ENCODE data around the gene ITGA2B. TPM values are rescaled to one million over a fixed set of nuclear protein-coding genes. Genes with fewer than 3 reads are reported as not detected.
"Not testable (repeated sequence)": the region's sequence is repeated elsewhere in the genome, so short reads cannot be mapped to it uniquely, and the experiment has no call there.

ITGA2B gene
- total RNA-seq, 1 experiment from 2014 or later = 0.67 TPM

DNA sequence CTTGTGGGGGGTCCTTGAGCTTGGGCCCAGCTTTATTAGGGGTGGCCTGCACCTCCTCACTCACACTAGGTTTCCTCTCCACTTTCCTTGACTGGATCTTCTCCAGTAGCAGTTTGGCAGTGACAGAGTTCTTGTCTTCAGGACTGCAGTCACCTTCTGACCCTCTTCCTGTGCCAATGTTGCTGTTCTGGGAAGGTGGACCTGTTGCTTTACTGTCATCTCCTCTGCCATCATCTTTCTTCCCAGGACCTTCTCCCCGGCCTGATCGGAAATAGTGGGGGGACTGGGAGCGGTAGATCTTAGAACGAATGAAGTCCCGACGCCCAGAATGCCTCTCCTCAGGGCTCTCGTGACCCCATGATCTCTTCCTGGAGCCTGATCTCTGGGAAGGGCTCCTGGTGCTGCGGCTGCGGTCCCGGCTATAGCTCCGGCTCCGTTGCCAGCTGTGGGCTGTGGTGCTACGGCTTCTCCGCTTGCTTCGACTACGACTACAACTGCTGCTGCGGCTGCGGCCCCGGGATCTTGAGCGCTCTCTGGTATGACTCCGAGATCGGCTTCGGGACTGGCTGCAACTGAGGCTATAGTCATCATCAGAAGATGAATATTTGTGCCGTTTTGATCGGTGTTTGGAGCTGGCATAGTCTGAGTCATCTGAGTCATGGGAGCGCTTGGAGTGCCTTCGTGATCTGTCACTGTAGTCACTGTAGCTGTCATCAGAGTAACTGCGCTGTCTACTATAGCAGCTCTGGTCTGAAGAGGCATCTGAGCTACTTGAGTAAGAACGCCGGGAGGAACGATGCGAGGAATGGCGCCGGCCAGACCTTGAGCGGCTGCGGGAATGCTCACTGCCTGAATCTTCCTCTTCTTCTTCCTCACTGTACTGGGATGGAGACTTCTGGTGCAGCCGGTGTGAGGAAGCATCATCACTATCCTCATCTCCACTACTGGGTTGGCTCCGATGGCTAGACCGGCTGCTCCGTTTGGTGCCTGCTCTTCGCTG lies 9.5 kb upstream of the ITGA2B start:
- H3K27me3 ChIP-seq = no peaks in the 10 kb centered on the region
- no peaks in the 10 kb centered on the region for H3K4me1 ChIP-seq
- no peak overlapping the region for H3K4me3 ChIP-seq
- H3K36me3 ChIP-seq = peaks cover 55% of the 10 kb centered on the region
- H3K27ac ChIP-seq = no peak overlapping the region
- H3K9me3 ChIP-seq (replicated peaks) = no peaks in the 10 kb centered on the region
- DNase-seq = no peak

DNA sequence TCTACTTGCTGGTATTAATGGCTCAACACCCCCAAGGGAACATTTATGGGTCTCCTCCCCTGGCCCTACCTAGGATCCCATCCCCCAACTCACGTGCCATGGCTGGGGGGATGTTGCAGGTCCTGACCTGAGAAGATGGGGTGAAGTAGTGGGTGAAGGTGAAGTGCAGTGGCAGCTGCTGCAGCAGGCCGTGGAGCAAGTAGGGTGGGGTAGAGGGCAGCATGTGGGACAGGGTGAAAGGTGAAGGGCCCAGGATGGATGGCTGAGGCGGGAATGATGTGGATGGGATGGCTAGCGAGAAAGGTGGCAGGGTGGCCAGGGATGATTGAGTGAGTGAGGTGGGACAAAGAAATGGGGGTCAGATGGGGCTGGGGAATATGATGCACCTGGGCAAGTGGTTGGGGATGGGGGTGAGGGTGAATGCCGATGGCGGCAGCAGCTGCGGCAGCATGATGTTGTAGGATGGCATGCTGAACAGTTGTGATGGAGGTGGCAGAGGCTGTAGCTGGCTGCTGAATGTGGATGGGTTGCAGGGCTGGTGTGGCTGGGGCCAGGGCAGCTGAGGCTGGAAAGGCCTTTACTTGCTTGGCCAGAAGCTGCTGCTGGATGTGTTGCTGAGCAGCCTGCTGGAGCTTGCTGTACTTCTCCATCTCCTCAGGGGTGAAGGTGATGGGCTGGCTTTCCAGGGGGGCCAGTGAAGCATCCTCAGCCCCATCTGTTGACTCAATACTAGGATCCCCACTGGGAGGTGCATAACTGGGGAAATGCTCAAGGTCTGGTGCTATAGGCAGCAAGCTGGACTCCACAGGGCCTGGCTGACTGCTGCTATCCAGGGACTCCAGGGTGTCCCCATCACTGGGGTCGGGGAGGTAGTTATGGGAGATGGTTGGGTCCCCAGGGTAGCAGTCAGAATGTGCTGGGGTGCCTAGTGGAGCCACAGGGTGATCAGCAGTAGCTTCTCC lies 8.3 kb upstream of the ITGA2B start:
- no peak for DNase-seq
- Histone ChIP-seq H3K4me3 (no peak overlapping the region), H3K27ac (no peak overlapping the region), H3K9me3 (replicated peaks) (no peaks in the 10 kb centered on the region), H3K4me1 (no peaks in the 10 kb centered on the region), H3K27me3 (no peaks in the 10 kb centered on the region), H3K36me3 (peaks cover 43% of the 10 kb centered on the region)

GRCh38 chr17:44396946-44397345 lies 7.5 kb upstream of the ITGA2B start:
- Histone ChIP-seq H3K4me3 (no peak overlapping the region), H3K36me3 (peaks cover 38% of the 10 kb centered on the region)
- DNase-seq = no peak

DNA sequence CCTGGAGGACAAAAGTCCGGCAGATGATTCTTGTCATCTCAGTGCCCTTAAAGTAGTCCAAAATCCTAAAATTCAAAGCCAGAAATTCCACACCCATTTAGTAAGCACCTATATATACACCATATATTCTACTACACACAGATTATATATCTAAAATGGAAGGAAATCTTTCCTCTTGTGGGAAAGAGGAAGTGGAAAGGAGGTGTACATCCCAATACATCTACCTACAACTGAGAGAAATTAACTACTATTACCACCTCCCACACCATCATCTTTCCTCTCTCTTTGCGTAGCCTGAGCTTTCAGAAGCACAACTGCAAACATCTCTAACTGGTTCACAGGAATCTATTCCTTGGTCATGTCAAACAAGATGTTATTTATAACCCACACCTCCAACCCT lies 5.4 kb upstream of the ITGA2B start:
- H3K4me1 ChIP-seq = no peaks in the 10 kb centered on the region
- H3K9me3 ChIP-seq (replicated peaks) = no peaks in the 10 kb centered on the region
- H3K27me3 ChIP-seq = no peaks in the 10 kb centered on the region
- peaks cover 18% of the 10 kb centered on the region for H3K36me3 ChIP-seq
- no peak overlapping the region for H3K27ac ChIP-seq
- H3K4me3 ChIP-seq = no peak overlapping the region
- DNase-seq = no peak

More at GRCh38 chr17:44396946-44397345, 7.5 kb upstream of the ITGA2B start:
- no peaks in the 10 kb centered on the region for H3K27me3 ChIP-seq
- no peaks in the 10 kb centered on the region for H3K9me3 ChIP-seq (replicated peaks)
- no peak overlapping the region for H3K27ac ChIP-seq
- no peaks in the 10 kb centered on the region for H3K4me1 ChIP-seq

DNA sequence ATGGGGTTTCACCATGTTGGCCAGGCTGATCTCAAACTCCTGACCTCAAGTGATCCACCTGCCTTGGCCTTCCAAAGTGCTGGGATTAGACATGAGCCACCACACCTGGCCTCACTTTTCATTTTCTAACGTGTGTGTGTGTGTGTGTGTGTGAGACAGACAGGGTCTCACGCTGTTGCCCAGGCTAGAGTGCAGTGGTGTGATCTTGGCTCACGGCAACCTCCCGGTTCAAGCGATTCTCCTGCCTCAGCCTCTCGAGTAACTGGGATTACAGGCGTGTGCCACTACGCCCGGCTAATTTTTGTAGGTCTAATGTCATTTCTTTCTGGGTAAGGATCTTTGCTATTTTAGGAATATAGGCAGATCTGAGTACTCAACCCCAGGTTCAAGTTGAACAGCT lies 4.7 kb upstream of the ITGA2B start:
- not testable (repeated sequence) for H3K4me1 ChIP-seq; H3K27me3 ChIP-seq; DNase-seq; H3K9me3 ChIP-seq (replicated peaks); H3K4me3 ChIP-seq; H3K27ac ChIP-seq
- peaks cover 11% of the 10 kb centered on the region for H3K36me3 ChIP-seq

DNA sequence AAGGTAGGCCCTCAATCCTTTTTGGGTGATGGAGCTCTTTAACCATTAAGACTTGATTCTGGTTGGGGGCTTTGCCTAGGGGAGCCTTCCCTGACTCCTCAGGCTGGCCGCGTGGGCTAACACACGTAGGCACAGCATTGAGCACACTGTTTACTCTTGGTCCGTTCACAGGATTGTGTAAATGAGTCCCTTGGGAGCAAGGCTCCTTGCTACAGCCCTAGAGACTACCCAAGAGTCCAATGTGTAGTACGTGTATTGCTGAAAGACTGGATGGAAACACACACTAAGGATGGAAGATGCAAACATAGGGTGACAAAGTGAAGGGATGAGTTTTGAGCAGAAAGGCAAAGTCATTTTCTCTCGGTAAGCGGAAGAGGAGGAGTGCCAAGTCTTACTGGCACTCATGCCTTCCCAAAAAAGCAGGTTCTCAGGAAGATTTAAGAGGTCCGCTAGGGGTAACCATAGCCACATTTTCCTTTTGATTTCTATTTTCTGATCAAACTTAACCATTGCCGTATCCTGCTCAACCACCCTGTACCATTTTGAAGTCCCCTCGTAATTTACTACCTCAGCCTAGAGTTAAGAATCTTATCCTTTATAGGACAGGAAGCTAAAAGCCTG lies 911 bp upstream of the ITGA2B start:
- Histone ChIP-seq H3K36me3 (no peaks in the 10 kb centered on the region), H3K27ac (no peak overlapping the region)

DNA sequence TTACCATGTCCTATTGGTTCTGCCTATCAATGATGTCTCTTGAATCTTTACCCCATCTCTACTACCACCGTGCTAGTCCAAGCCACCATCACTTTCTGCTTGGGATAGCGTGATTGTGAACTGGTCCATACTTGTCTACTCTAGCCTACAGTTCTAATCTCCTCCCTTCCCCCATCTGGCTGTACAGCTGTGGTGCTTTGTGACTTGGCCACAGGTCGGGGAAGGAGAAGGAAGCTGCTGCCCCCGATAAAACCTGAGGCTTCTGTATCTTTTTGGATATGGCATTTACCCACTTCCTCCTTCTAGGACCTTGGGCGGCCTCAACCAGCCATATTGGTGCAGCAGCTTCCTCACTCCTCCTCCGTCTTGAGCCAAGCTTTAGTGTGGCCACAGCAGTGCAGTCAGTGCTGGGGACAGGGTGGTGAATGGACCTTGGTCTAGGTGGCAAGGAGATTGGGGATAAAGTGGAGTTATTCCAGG lies 314 bp upstream of the ITGA2B start:
- Histone ChIP-seq H3K9me3 (replicated peaks) (no peaks in the 10 kb centered on the region), H3K36me3 (no peaks in the 10 kb centered on the region), H3K4me1 (no peaks in the 10 kb centered on the region), H3K27me3 (no peaks in the 10 kb centered on the region), H3K4me3 (no peak overlapping the region), H3K27ac (no peak overlapping the region)
- DNase-seq = no peak

More for the DNA sequence above, 911 bp upstream of the ITGA2B start:
- Histone ChIP-seq H3K4me3 (no peak overlapping the region), H3K4me1 (no peaks in the 10 kb centered on the region), H3K27me3 (no peaks in the 10 kb centered on the region), H3K9me3 (replicated peaks) (no peaks in the 10 kb centered on the region)
- DNase-seq = no peak

GRCh38 chr17:44387804-44388203 lies 1.6 kb downstream of the ITGA2B start:
- Histone ChIP-seq H3K4me1 (no peaks in the 10 kb centered on the region), H3K27me3 (no peaks in the 10 kb centered on the region), H3K36me3 (no peaks in the 10 kb centered on the region), H3K4me3 (no peak overlapping the region), H3K27ac (no peak overlapping the region), H3K9me3 (replicated peaks) (no peaks in the 10 kb centered on the region)
- no peak for DNase-seq

DNA sequence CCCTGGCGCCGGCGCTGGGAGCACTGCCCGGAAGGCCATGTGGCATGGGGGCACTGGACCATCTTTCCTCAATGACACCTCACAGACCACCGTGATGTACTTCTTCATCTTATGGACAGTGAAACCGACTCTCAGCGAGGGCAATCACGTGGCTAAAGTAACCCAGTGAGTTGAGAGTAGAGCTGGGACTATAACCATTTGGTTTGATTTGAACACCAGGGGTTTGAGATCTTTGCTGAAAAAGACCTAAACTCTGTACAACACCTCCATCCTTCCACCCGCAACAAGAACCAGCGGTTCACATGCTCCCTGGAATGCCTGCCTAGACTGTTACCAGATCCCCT lies 3.3 kb downstream of the ITGA2B start:
- Histone ChIP-seq H3K4me1 (no peaks in the 10 kb centered on the region), H3K27me3 (no peaks in the 10 kb centered on the region), H3K36me3 (no peaks in the 10 kb centered on the region), H3K9me3 (replicated peaks) (no peaks in the 10 kb centered on the region), H3K4me3 (no peak overlapping the region), H3K27ac (no peak overlapping the region)
- DNase-seq = no peak

- Histone ChIP-seq H3K27ac (no peak overlapping the region; the same call in 1 of the 2 replicates), H3K27me3 (no peaks in the 10 kb centered on the region), H3K4me3 (peak overlapping the region; percentile 54), H3K4me1 (no peaks in the 10 kb centered on the region), H3K36me3 (no peaks in the 10 kb centered on the region), H3K9me3 (replicated peaks) (no peaks in the 10 kb centered on the region)
- DNase-seq = peak; percentile 80 to 83
Observed at GRCh38 chr17:44385287-44386181, 3.9 kb downstream of the ITGA2B start.

- H3K27me3 ChIP-seq = no peaks in the 10 kb centered on the region
- no peak for DNase-seq
- H3K36me3 ChIP-seq = no peaks in the 10 kb centered on the region
- H3K4me3 ChIP-seq = peak overlapping the region; percentile 54
- no peaks in the 10 kb centered on the region for H3K4me1 ChIP-seq
- no peak overlapping the region; the same call in 1 of the 2 replicates for H3K27ac ChIP-seq
- H3K9me3 ChIP-seq (replicated peaks) = no peaks in the 10 kb centered on the region
Observed at GRCh38 chr17:44384823-44385286, 4.6 kb downstream of the ITGA2B start.

DNA sequence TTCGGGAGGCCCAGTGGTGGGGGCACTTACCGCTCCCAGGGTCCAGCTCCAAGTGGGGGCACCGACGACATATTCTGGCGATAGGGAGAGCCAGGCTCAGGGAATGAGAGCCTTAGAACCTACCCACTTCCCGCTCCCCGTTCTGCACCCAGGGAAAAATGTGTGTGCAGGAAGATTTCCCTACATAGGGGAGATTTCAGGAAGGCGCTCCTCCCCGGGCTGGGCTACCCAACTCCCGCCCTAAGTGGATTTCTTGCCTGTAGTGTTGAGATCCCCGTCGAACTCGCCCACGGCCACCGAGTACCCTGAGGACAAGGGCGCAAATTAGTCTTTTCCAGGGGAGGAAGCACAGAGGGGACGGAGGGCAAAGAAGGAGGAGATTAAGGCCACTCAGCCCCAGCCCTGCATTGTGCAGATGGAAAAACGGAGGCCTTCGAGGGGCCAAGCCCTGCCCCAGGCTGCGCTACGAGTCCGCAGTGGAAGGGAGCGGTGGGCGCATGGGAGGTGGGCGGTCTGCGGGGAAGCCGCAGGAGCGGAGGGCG lies 5.1 kb downstream of the ITGA2B start:
- Histone ChIP-seq H3K27me3 (no peaks in the 10 kb centered on the region), H3K4me3 (no peak overlapping the region), H3K36me3 (no peaks in the 10 kb centered on the region), H3K4me1 (no peaks in the 10 kb centered on the region), H3K9me3 (replicated peaks) (no peaks in the 10 kb centered on the region), H3K27ac (no peak overlapping the region)
- no peak for DNase-seq

- Histone ChIP-seq H3K27me3 (no peaks in the 10 kb centered on the region), H3K4me3 (no peak overlapping the region), H3K36me3 (no peaks in the 10 kb centered on the region), H3K4me1 (no peaks in the 10 kb centered on the region), H3K27ac (no peak overlapping the region), H3K9me3 (replicated peaks) (no peaks in the 10 kb centered on the region)
- no peak for DNase-seq
Observed at GRCh38 chr17:44383861-44384260, 5.6 kb downstream of the ITGA2B start.
